Measurements from ENCODE around the gene TBCC.
A peak's percentile ranks its signal among the peaks of the same experiment; 100 is the strongest.

Gene TBCC

GRCh38 chr6:42745640-42746462 is at the start of gene TBCC:
TSS of gene TBCC (minus strand) at chr6:42746103. CDS start at chr6:42746073, 30 bp downstream.
- peak; percentile 98 for DNase-seq (ENCODE audit: low read depth)
- TF ChIP-seq CTCF (conservative IDR thresholded peaks at IDR 0.05; ENCODE audit: control insufficient read depth, insufficient read depth, low read depth, low read length): no peak
- peak within 1 kb of the TSS; percentile 98 for H3K4me3 ChIP-seq (ENCODE audit: control insufficient read depth, low read depth, low read length)

GRCh38 chr6:42795651-42796050 is 49.7 kb upstream of the TBCC start:
- no peak for DNase-seq (ENCODE audit: low read depth)
- TF ChIP-seq CTCF (conservative IDR thresholded peaks at IDR 0.05; ENCODE audit: control insufficient read depth, insufficient read depth, low read depth, low read length): no peak
- no peak overlapping the region for H3K4me3 ChIP-seq (ENCODE audit: control insufficient read depth, low read depth, low read length)

- no peak for TF ChIP-seq CTCF (conservative IDR thresholded peaks at IDR 0.05; ENCODE audit: control insufficient read depth, insufficient read depth, low read depth, low read length)
- DNase-seq (ENCODE audit: low read depth): peak; percentile 38
- H3K4me3 ChIP-seq (ENCODE audit: control insufficient read depth, low read depth, low read length): no peak overlapping the region
Observed at GRCh38 chr6:42791706-42792320, 45.9 kb upstream of the TBCC start.

- DNase-seq (ENCODE audit: low read depth): no peak
- no peak overlapping the region for H3K4me3 ChIP-seq (ENCODE audit: control insufficient read depth, low read depth, low read length)
- no peak for TF ChIP-seq CTCF (conservative IDR thresholded peaks at IDR 0.05; ENCODE audit: control insufficient read depth, insufficient read depth, low read depth, low read length)
Observed at GRCh38 chr6:42790549-42791181, 44.8 kb upstream of the TBCC start.

GRCh38 chr6:42788671-42789070 is 42.8 kb upstream of the TBCC start:
- DNase-seq (ENCODE audit: low read depth): no peak
- TF ChIP-seq CTCF (conservative IDR thresholded peaks at IDR 0.05; ENCODE audit: control insufficient read depth, insufficient read depth, low read depth, low read length): no peak
- no peak overlapping the region for H3K4me3 ChIP-seq (ENCODE audit: control insufficient read depth, low read depth, low read length)

GRCh38 chr6:42787063-42787472 is 41.2 kb upstream of the TBCC start:
- no peak overlapping the region for H3K4me3 ChIP-seq (ENCODE audit: control insufficient read depth, low read depth, low read length)
- DNase-seq (ENCODE audit: low read depth): no peak
- TF ChIP-seq CTCF (conservative IDR thresholded peaks at IDR 0.05; ENCODE audit: control insufficient read depth, insufficient read depth, low read depth, low read length): no peak

All from fibroblast of mammary gland (primary cell).